Trophoblast cell (in vitro differentiated cells and primary cell): Measurements from ENCODE around the gene EPB41L4B.

Experiments used
- DNase-seq, 2 donors: peaks; one replicate each; pipeline ENCODE4 v3.0.0-alpha.2; 2016
- H2AFZ ChIP-seq: 2 replicates; pipeline ENCODE4 v1.6.1; 2013; ENCODE audit warnings: low read length, moderate library complexity, mild to moderate bottlenecking; ENCODE audit not compliant: insufficient read depth, poor library complexity
- H2AK5ac ChIP-seq: 2 replicates; pipeline ENCODE4 v1.6.1; 2013; ENCODE audit warnings: mild to moderate bottlenecking, low read length
- H2BK120ac ChIP-seq: 2 replicates; pipeline ENCODE4 v1.6.1; 2013; ENCODE audit warnings: low read length, mild to moderate bottlenecking, moderate library complexity; ENCODE audit not compliant: insufficient read depth, poor library complexity
- H2BK12ac ChIP-seq: 2 replicates; pipeline ENCODE4 v1.6.1; 2013; ENCODE audit warnings: mild to moderate bottlenecking, low read length, moderate library complexity
- H2BK5ac ChIP-seq: 2 replicates; pipeline ENCODE4 v1.6.1; 2013; ENCODE audit warnings: low read length, low read depth, moderate library complexity, mild to moderate bottlenecking; ENCODE audit not compliant: poor library complexity
- H3K14ac ChIP-seq: 2 replicates; pipeline ENCODE4 v1.6.1; 2013; ENCODE audit warnings: mild to moderate bottlenecking, low read length
- H3K18ac ChIP-seq: 2 replicates; pipeline ENCODE4 v1.6.1; 2013; ENCODE audit warnings: mild to moderate bottlenecking, low read length
- H3K23ac ChIP-seq: 2 replicates; pipeline ENCODE4 v1.6.1; 2013; ENCODE audit warnings: low read length
- H3K27ac ChIP-seq: 2 replicates; pipeline ENCODE4 v1.5.1; 2013; ENCODE audit warnings: low read depth, mild to moderate bottlenecking, inconsistent platforms, low read length, moderate library complexity
- H3K27me3 ChIP-seq: 2 replicates; pipeline ENCODE4 v1.6.1; 2013; ENCODE audit warnings: inconsistent platforms, mild to moderate bottlenecking, low read length, moderate library complexity; ENCODE audit not compliant: insufficient read depth
- H3K36me3 ChIP-seq, 2 experiments: 1 replicate in 1 of 2; 2 replicates in 1 of 2; pipeline ENCODE4 v1.6.1; 2013; ENCODE audit warnings: low read length in 2 of 2, mild to moderate bottlenecking in 2 of 2, moderate library complexity in 1 of 2; ENCODE audit not compliant: insufficient read depth in 2 of 2, control insufficient read depth in 1 of 2
- H3K4ac ChIP-seq: 2 replicates; pipeline ENCODE4 v1.6.1; 2013; ENCODE audit warnings: low read depth, mild to moderate bottlenecking, low read length, moderate library complexity
- H3K4me1 ChIP-seq, 2 experiments: 1 replicate in 1 of 2; 2 replicates in 1 of 2; pipeline ENCODE4 v1.6.1; 2013; ENCODE audit warnings: low read length in 2 of 2, mild to moderate bottlenecking in 2 of 2, moderate library complexity in 1 of 2; ENCODE audit not compliant: insufficient read depth in 2 of 2, control insufficient read depth in 1 of 2
- H3K4me2 ChIP-seq: 2 replicates; pipeline ENCODE4 v1.6.1; 2013; ENCODE audit warnings: inconsistent platforms, mild to moderate bottlenecking, low read length, moderate library complexity
- H3K4me3 ChIP-seq: 2 replicates; pipeline ENCODE4 v1.5.1; 2013; ENCODE audit warnings: mild to moderate bottlenecking, low read depth, low read length, inconsistent platforms
- H3K79me1 ChIP-seq: one replicate; pipeline ENCODE4 v1.6.1; 2013; ENCODE audit warnings: low read length
- H3K79me2 ChIP-seq: 2 replicates; pipeline ENCODE4 v1.6.1; 2013; ENCODE audit warnings: low read length, mild to moderate bottlenecking; ENCODE audit not compliant: control insufficient read depth, insufficient read depth, poor library complexity
- H3K9ac ChIP-seq: 2 replicates; pipeline ENCODE4 v1.6.1; 2013; ENCODE audit warnings: mild to moderate bottlenecking, low read length
- H3K9me3 ChIP-seq: 2 replicates; pipeline ENCODE4 v1.6.1; 2013; ENCODE audit warnings: low read depth, mild to moderate bottlenecking, control low read depth, inconsistent platforms, low read length; ENCODE audit not compliant: insufficient read depth
- H4K12ac ChIP-seq: 2 replicates; pipeline ENCODE4 v1.6.1; 2013; ENCODE audit warnings: low read depth, mild to moderate bottlenecking, low read length, moderate library complexity
- H4K8ac ChIP-seq: 2 replicates; pipeline ENCODE4 v1.6.1; 2013; ENCODE audit warnings: low read depth, mild to moderate bottlenecking, low read length, moderate library complexity
- H4K91ac ChIP-seq: one replicate; pipeline ENCODE4 v1.6.1; 2013; ENCODE audit warnings: low read depth, mild to moderate bottlenecking, low read length, moderate library complexity
- WGBS: extraction: QIAGEN DNeasy Blood & Tissue Kit; methylation state at CpG from one replicate; pipeline ENCODE4 v1.1.7; 2013; ENCODE audit warnings: missing lambda C conversion rate; ENCODE audit not compliant: insufficient read length, insufficient coverage; ENCODE audit errors: extremely low coverage; 5-methylcytosine and 5-hydroxymethylcytosine counted together

The EPB41L4B gene

GRCh38 chr9:109307380-109308240 is 13.2 kb downstream of the EPB41L4B start:
- Histone ChIP-seq H3K79me2 (peaks cover 7% of the 10 kb centered on the region), H3K23ac (no peak overlapping the region), H2BK12ac (no peak overlapping the region), H3K4me2 (no peak overlapping the region), H3K4me3 (no peak overlapping the region), H3K4me1 (no peaks in the 10 kb centered on the region), H4K91ac (no peak overlapping the region), H3K14ac (no peak overlapping the region), H3K4ac (peak overlapping the region; percentile 80), H3K27ac (no peak overlapping the region), H3K9me3 (no peaks in the 10 kb centered on the region), H2BK5ac (no peak overlapping the region), H2BK120ac (no peak overlapping the region), H3K27me3 (no peaks in the 10 kb centered on the region), H4K12ac (no peak overlapping the region), H2AK5ac (no peak overlapping the region), H3K9ac (no peak overlapping the region), H2AFZ (no peak overlapping the region), H4K8ac (no peak overlapping the region), H3K18ac (no peak overlapping the region), H3K36me3 (peaks cover 0 to 2% of the 10 kb centered on the region in 2 experiments), H3K79me1 (no peaks in the 10 kb centered on the region)
- DNase-seq, result no peak
- WGBS, result no CpG with 5 or more reads among the region's 18 CpGs

GRCh38 chr9:109305801-109306200 is 15.1 kb downstream of the EPB41L4B start:
- Histone ChIP-seq H2AFZ (no peak overlapping the region), H3K27ac (no peak overlapping the region), H3K79me1 (no peaks in the 10 kb centered on the region), H3K4me1 (no peaks in the 10 kb centered on the region), H3K36me3 (peaks cover 0 to 2% of the 10 kb centered on the region in 2 experiments), H3K18ac (no peak overlapping the region), H2BK12ac (no peak overlapping the region), H3K9ac (no peak overlapping the region), H4K12ac (no peak overlapping the region), H3K9me3 (no peaks in the 10 kb centered on the region), H3K4me3 (no peak overlapping the region), H4K8ac (no peak overlapping the region), H4K91ac (no peak overlapping the region), H3K4ac (no peak overlapping the region), H2BK120ac (no peak overlapping the region), H2BK5ac (no peak overlapping the region), H3K79me2 (peaks cover 2% of the 10 kb centered on the region), H3K23ac (no peak overlapping the region), H2AK5ac (no peak overlapping the region), H3K27me3 (no peaks in the 10 kb centered on the region), H3K14ac (no peak overlapping the region), H3K4me2 (no peak overlapping the region)
- WGBS, result no CpG with 5 or more reads among the region's 8 CpGs
- DNase-seq, result no peak

GRCh38 chr9:109304347-109304746 is 16.5 kb downstream of the EPB41L4B start:
- Histone ChIP-seq H3K9me3 (no peaks in the 10 kb centered on the region), H3K27ac (no peak overlapping the region), H3K4me3 (no peak overlapping the region), H3K4me2 (no peak overlapping the region), H3K14ac (no peak overlapping the region), H3K4ac (peak overlapping the region; percentile 38), H4K8ac (no peak overlapping the region), H3K27me3 (no peaks in the 10 kb centered on the region), H3K18ac (no peak overlapping the region), H4K12ac (no peak overlapping the region), H2AFZ (no peak overlapping the region), H3K23ac (no peak overlapping the region), H2BK12ac (no peak overlapping the region), H3K79me2 (peaks cover 4% of the 10 kb centered on the region), H3K4me1 (no peaks in the 10 kb centered on the region), H2BK5ac (no peak overlapping the region), H3K79me1 (no peaks in the 10 kb centered on the region), H2BK120ac (no peak overlapping the region), H2AK5ac (no peak overlapping the region), H3K9ac (no peak overlapping the region), H3K36me3 (peaks cover 0 to 2% of the 10 kb centered on the region in 2 experiments), H4K91ac (no peak overlapping the region)
- DNase-seq, result no peak
- WGBS, result no CpG with 5 or more reads among the region's 3 CpGs

- Histone ChIP-seq H3K27me3 (no peaks in the 10 kb centered on the region), H3K4me2 (no peak overlapping the region), H3K18ac (no peak overlapping the region), H4K12ac (no peak overlapping the region), H2AK5ac (no peak overlapping the region), H3K79me2 (peaks cover 4% of the 10 kb centered on the region), H2BK12ac (no peak overlapping the region), H3K14ac (no peak overlapping the region), H3K23ac (no peak overlapping the region), H2BK5ac (no peak overlapping the region), H3K9me3 (no peaks in the 10 kb centered on the region), H2BK120ac (no peak overlapping the region), H2AFZ (no peak overlapping the region), H3K36me3 (peaks cover 0 to 2% of the 10 kb centered on the region in 2 experiments), H3K4me3 (no peak overlapping the region), H3K4me1 (no peaks in the 10 kb centered on the region), H3K9ac (no peak overlapping the region), H3K4ac (no peak overlapping the region), H3K79me1 (no peaks in the 10 kb centered on the region), H4K91ac (no peak overlapping the region), H4K8ac (no peak overlapping the region), H3K27ac (no peak overlapping the region)
- no CpG with 5 or more reads among the region's 2 CpGs for WGBS
- no peak for DNase-seq
Measured at GRCh38 chr9:109303900-109304299, 17.0 kb downstream of the EPB41L4B start.
